DMS 273 (cell line): ENCODE results near the gene DIP2C.
"Not testable (repeated sequence)": the region's sequence is repeated elsewhere in the genome, so short reads cannot be mapped to it uniquely, and the experiment has no call there.

Experiments used
- DNase-seq: peaks from one replicate; lab custom pipeline; 2025; ENCODE audit not compliant: unreplicated experiment; lab: John Stamatoyannopoulos, UW

The DIP2C gene

DNA sequence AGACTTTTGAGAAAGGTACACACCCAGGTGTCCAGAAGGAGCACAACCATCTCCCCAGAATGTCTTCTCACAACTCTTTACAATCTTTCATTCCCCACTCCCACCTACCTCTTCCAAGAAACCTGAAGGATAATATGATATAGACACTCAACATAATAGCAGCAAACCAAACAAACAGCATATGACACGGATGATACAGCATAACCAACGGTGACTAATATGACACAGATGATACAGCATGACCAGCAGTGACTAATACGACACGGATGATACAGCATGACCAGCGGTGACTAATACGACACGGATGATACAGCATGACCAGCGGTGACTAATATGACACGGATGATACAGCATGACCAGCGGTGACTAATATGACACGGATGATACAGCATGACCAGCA lies 264.7 kb downstream of the DIP2C start:
- not testable (repeated sequence) for DNase-seq

GRCh38 chr10:423178-423577 lies 266.3 kb downstream of the DIP2C start:
- DNase-seq: no peak

- no peak for DNase-seq
Observed at GRCh38 chr10:422675-423074, 266.8 kb downstream of the DIP2C start.

- no peak for DNase-seq
Observed at GRCh38 chr10:422241-422640, 267.2 kb downstream of the DIP2C start.

GRCh38 chr10:421170-421569 lies 268.3 kb downstream of the DIP2C start:
- DNase-seq: no peak

DNA sequence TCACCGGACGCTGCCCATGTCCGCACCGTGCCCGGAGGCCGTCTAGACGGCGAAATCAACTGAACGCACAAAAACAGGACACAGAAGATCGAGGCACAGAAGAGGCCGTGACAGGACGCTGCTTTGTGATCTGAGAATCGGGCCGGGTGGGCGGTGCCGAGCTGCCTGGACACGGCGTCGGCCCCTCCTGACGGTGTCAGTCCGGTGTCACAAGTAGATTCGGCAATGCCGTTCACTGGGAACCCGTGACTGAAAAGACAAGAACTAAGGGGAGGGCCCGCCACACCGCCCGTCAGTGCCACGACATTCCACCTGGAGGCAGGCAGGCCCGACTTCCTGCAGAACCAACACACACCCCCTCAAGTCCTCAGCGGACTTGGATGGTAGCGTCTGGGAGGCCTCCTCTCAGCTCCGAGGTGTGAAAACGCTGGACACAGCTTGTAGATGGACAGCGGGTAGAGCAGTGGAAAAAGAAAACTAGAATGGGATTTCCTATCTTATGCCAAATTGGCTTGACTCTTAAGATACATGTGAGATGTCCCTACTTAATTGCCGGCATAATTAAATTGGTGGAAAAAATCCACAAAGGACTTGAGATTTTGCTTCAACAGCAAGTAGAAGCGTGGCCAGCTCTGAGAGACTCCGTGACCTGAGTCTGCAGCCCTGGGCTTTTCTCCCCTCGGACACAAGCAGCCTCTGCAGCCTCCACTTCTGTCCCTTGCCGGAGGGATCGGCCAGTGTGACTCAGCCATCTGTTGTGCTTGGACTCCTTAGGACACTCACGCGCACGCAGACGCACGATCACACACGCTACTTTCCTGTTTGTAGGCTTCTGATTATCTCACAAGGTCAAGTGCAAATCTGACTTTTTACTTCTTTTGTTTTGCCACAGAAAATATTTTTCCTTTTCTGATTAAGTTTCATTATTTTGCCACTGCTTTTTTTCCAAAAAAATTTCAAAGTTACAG lies 269.0 kb downstream of the DIP2C start:
- no peak for DNase-seq

- DNase-seq: no peak
Observed at GRCh38 chr10:418894-419293, 270.6 kb downstream of the DIP2C start.

DNA sequence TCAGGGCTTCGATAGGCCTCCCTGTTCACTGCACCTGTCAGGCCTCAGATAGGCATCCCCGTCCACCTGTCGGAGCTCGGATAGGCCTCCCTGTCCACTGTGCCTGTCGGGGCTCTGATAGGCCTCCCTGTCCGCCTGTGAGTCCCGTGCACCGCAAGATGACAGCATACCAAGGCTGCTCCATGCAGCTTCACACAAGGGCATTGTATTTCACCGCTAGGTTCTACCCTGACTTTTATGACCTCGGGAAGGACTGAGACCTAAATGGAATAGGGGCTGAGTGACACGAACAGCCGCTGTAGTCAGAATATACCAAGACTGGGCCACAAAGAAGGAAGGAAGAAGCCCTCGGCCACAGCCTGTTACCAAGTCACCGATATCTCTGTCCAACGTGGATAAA lies 271.2 kb downstream of the DIP2C start:
- no peak for DNase-seq

DNA sequence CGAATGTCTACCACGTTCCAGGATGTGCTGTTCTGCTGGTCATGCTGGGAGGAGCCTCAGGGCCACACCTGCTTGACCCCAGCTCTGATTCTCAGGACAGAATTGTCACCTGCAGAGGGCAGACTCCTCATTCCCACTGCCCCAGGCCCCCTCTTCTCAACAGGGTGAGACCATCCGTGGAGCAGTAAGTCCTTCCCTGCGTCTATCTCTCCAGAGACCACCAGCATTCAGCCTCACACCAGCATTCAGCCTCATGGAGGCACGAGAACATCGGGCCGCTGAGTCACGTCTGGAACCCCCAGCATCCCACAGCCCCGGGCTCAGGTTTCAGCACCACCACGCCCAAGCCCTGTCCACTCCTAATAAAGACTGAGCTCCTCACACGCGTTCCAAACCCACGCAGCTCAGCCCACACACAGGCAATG lies 273.4 kb downstream of the DIP2C start:
- DNase-seq: no peak

DNA sequence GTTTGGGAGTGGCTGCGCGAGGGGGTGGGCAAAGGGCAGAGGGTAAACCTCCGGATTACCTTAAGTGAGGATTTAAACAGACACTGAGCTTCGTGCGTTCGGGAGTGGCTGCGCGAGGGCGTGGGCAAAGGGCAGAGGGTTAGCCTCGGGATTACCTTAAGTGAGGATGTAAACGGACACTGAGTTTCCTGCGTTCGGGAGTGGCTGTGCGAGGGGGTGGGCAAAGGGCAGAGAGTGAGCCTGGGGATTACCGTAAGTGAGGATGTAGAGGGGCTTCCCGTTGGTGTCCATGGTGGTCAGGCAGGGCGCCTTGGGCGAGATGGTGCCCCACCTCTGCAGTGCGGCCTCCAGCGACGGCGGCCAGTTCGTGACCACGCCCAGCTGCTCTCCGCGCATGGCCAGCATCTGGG lies 275.8 kb downstream of the DIP2C start:
- no peak for DNase-seq

- DNase-seq: no peak
Observed at GRCh38 chr10:412109-412508, 277.4 kb downstream of the DIP2C start.

GRCh38 chr10:411603-412002 lies 277.9 kb downstream of the DIP2C start:
- no peak for DNase-seq

DNA sequence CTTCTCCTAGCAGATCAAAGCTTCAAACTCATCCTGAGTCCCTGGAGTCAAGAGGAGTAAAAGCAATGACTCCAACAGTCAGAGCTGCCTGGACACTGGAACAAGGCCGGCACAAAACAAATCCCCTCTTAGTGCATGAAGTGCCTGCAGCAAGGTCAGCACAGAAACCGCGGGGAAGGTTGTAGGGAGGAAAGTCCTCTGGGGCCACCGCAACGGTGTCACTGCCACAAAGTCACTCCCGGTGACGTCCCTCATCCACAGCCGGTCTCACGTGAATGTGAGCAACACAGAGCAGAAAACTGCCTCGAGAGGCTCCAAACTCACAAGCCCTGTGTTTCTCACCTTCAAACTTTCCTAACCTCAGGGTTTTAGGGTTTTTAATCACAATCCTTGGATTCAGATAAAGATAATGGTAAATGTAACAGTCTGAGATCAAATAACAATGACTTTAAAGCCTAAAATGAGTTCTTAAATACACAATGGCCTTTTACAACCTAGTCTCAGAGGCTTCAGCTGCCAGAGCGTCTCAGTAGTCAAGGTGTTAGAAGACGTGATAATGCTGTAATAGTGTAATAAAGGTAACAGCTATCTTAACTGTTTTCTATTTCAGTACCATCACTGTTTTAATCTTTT lies 279.9 kb downstream of the DIP2C start:
- DNase-seq: no peak

DNA sequence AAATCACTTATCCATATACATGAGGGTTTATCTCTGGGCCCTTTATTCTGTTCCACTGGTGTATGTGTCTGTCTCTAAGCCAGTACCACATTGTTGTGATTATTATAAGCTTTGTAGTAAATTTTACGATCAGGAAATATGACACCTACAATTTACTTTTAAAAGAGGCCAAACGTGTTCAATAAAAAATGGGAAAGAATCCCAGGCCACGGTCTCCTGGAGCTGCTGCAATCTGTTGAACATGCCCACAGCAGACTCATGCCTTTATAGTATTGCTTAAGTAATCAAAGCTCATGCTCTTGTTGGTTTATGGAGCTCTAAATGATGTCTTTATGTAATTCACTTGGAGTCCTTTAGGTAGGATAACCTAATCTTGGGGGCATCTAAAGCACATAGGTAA lies 281.2 kb downstream of the DIP2C start:
- no peak for DNase-seq

DNA sequence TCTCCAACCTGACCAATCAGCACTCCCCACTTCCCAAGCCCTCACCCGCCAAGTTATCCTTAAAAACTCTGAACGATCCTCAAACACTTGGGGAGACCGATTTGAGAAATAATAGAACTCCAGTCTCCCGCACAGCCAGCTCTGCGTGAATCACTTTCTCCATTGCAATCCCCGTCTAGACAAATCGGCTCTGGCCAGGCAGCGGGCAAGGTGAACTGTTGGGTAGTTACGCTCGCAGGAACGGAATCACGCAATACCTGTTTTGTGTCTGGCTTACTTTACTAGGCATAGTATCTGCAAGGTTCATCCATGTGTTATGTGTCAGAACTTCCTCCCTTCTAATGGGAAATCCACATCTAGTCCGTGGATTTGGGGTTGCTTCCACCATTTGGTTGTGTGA lies 282.5 kb downstream of the DIP2C start:
- DNase-seq: no peak

GRCh38 chr10:405648-406047 lies 283.8 kb downstream of the DIP2C start:
- DNase-seq: no peak

GRCh38 chr10:404991-405390 lies 284.5 kb downstream of the DIP2C start:
- DNase-seq: no peak

GRCh38 chr10:404346-404745 lies 285.1 kb downstream of the DIP2C start:
- DNase-seq: no peak

- DNase-seq: no peak
Observed at GRCh38 chr10:398954-399353, 290.5 kb downstream of the DIP2C start.

DNA sequence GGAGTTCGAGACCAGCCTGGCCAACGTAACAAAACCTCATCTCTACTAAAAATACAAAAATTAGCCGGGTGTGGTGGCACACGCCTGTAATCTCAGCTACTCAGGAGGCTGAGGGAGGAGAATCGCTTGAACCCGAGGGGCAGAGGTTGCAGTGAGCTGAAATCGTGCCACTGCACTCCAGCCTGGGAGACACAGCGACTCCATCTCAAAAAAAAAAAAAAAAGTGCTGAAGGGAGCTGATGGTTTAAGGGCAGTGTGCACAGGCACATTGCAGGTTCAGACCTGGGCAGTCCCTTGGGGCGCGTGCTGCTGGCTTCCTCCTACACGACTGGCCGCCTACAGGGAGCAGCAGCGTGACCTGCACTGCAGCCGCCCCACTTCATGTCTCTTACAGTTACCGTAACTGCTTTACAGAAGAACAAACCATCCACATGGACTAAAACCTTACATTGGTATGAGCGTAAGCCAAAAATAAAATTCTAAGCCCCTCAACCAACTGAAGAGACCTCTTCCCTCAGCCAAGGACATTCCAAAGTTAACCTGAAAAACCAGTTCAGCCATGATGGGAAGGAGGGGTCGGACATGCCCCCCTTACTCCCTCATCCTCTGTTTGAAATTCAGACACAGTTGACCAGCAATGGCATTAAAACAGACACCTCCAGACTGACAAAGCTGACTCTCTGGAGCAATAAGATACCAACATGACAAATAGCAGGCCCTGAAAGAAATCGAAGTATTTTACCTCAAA lies 292.0 kb downstream of the DIP2C start:
- DNase-seq: no peak

DNA sequence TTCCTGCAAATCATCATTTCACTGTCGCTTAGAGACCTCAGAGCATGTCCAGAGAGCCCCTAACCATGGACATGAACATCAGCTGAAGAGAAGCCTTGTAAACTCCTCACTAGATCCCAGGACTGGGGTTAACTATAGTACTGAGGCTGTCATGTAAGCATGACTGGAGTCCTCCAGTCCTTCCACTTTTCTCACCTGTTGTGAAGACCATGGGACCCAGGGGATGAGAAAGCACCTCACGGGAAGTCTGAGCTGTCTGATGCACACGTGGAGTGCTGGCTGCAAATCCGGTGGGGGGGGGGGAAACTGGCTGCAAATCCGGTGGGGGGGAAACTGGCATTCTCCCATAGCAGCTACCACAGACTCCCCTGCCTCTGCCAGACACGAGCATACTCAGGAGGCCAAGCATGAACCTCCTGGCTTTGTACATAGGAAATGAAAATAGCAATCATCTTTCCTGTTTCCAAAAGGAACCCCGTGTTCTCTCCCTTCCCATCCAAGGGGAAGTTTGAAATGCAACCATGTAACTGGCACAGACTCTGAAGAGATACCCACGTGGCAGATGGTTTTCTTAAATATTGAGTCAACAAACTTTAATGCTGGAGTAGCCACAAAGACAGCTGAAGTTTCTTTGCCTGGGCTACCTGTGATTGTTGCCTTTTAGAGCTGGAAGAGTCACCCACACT lies 292.8 kb downstream of the DIP2C start:
- DNase-seq: no peak
